Immature natural killer cell (primary cell): ENCODE data around the gene PRKCB. TPM values are rescaled to one million over a fixed set of nuclear protein-coding genes. Genes with fewer than 3 reads are reported as not detected.
"Not testable (repeated sequence)": the region's sequence is repeated elsewhere in the genome, so short reads cannot be mapped to it uniquely, and the experiment has no call there.

Source experiments
- DNase-seq, 3 donors: peaks; one replicate each; pipeline ENCODE4 v3.0.0; 2022; ENCODE audit warnings: mixed read lengths in 1 of 3
- H3K27ac Mint-ChIP-seq, 6 donors: one replicate each; pipeline ENCODE4 v1.8.0; 2020; ENCODE audit warnings: mixed read lengths in 6 of 6, mild to moderate bottlenecking in 5 of 6, inconsistent platforms in 4 of 6, moderate library complexity in 3 of 6
- H3K27me3 Mint-ChIP-seq, 3 donors: one replicate each; pipeline ENCODE4 v1.8.0; 2020 to 2021; ENCODE audit warnings: low read depth in 3 of 3, mild to moderate bottlenecking in 3 of 3, mixed read lengths in 3 of 3, moderate library complexity in 3 of 3, inconsistent platforms in 1 of 3
- H3K36me3 Mint-ChIP-seq, 3 donors: one replicate each; pipeline ENCODE4 v1.8.0; 2020; ENCODE audit warnings: mixed read lengths in 3 of 3, inconsistent platforms in 2 of 3, mild to moderate bottlenecking in 2 of 3
- H3K4me1 Mint-ChIP-seq, 2 donors: one replicate each; pipeline ENCODE4 v1.8.0; 2020; ENCODE audit warnings: inconsistent platforms in 2 of 2, mild to moderate bottlenecking in 2 of 2, mixed read lengths in 2 of 2, moderate library complexity in 1 of 2
- H3K4me3 Mint-ChIP-seq, 5 donors: one replicate each; pipeline ENCODE4 v1.8.0; 2020; ENCODE audit warnings: mild to moderate bottlenecking in 5 of 5, mixed read lengths in 5 of 5, inconsistent platforms in 3 of 5, moderate library complexity in 3 of 5
- H3K9me3 Mint-ChIP-seq, 6 donors: one replicate each; pipeline ENCODE4 v1.8.0; 2020; ENCODE audit warnings: mild to moderate bottlenecking in 6 of 6, mixed read lengths in 6 of 6, inconsistent platforms in 4 of 6, moderate library complexity in 3 of 6
- polyA plus RNA-seq, 3 donors: library from polyadenylated mRNA; unstranded; fragments of 300-500 nt; fragmentation: Illumina TruSeq; gene quantifications; one replicate each; pipeline ENCODE4 v1.2.3, GENCODE V29; 2021

PRKCB gene
- polyA plus RNA-seq, 3 donors from 2014 or later = 78.7 to 110 (median 104) TPM

- H3K4me1 Mint-ChIP-seq = peaks cover 39 to 41% of the 10 kb centered on the region in 2 donors
- no peaks in the 10 kb centered on the region for H3K9me3 Mint-ChIP-seq
- H3K36me3 Mint-ChIP-seq = peaks cover 0 to 17% (median 9%) of the 10 kb centered on the region in 3 donors
- no peaks in the 10 kb centered on the region for H3K27me3 Mint-ChIP-seq
- DNase-seq = peak in 1 of 3 donors; percentile 6
- H3K27ac Mint-ChIP-seq = peak overlapping the region; percentile 9 to 77 (median 33)
- H3K4me3 Mint-ChIP-seq = peak overlapping the region; percentile 8 to 67 (median 54)
Observed at GRCh38 chr16:24151482-24151939, 315.7 kb downstream of the PRKCB start.

- not testable (repeated sequence) for H3K9me3 Mint-ChIP-seq, H3K27me3 Mint-ChIP-seq, DNase-seq
- peak overlapping the region in 1 of 5 donors; percentile 3 for H3K4me3 Mint-ChIP-seq
- H3K27ac Mint-ChIP-seq = peak overlapping the region in 5 of 6 donors; percentile 8 to 65 (median 23)
- H3K36me3 Mint-ChIP-seq = peaks cover 0 to 21% (median 13%) of the 10 kb centered on the region in 3 donors
- H3K4me1 Mint-ChIP-seq = peaks cover 39 to 41% of the 10 kb centered on the region in 2 donors
Observed at GRCh38 chr16:24152048-24152447, 316.3 kb downstream of the PRKCB start.

- Mint-ChIP-seq H3K36me3 (peaks cover 0 to 29% (median 18%) of the 10 kb centered on the region in 3 donors), H3K4me1 (peaks cover 39 to 41% of the 10 kb centered on the region in 2 donors), H3K4me3 (no peak overlapping the region), H3K27me3 (no peaks in the 10 kb centered on the region), H3K9me3 (no peaks in the 10 kb centered on the region), H3K27ac (peak overlapping the region in 2 of 6 donors; percentile 34 to 65)
- DNase-seq = no peak
Observed at GRCh38 chr16:24152826-24153225, 317.0 kb downstream of the PRKCB start.

- DNase-seq = no peak
- H3K36me3 Mint-ChIP-seq = peaks cover 0 to 40% (median 23%) of the 10 kb centered on the region in 3 donors
- H3K27me3 Mint-ChIP-seq = no peaks in the 10 kb centered on the region
- H3K9me3 Mint-ChIP-seq = no peaks in the 10 kb centered on the region
- H3K4me1 Mint-ChIP-seq = peaks cover 14 to 21% of the 10 kb centered on the region in 2 donors
- no peak overlapping the region for H3K4me3 Mint-ChIP-seq
- peak overlapping the region in 1 of 6 donors; percentile 65 for H3K27ac Mint-ChIP-seq
Observed at GRCh38 chr16:24156777-24157176, 321.0 kb downstream of the PRKCB start.

GRCh38 chr16:24163935-24164334, 328.2 kb downstream of the PRKCB start:
- Mint-ChIP-seq H3K36me3 (peaks cover 0 to 25% (median 17%) of the 10 kb centered on the region in 3 donors), H3K27me3 (no peaks in the 10 kb centered on the region), H3K4me3 (no peak overlapping the region), H3K9me3 (no peaks in the 10 kb centered on the region), H3K4me1 (peaks cover 4 to 15% of the 10 kb centered on the region in 2 donors), H3K27ac (no peak overlapping the region)
- DNase-seq = no peak

- Mint-ChIP-seq H3K36me3 (peaks cover 0 to 24% (median 14%) of the 10 kb centered on the region in 3 donors), H3K27ac (no peak overlapping the region)
- DNase-seq = no peak
Observed at GRCh38 chr16:24164416-24164815, 328.6 kb downstream of the PRKCB start.

GRCh38 chr16:24165273-24165672, 329.5 kb downstream of the PRKCB start:
- Mint-ChIP-seq H3K9me3 (no peaks in the 10 kb centered on the region), H3K36me3 (peaks cover 0 to 25% (median 16%) of the 10 kb centered on the region in 3 donors), H3K27me3 (no peaks in the 10 kb centered on the region), H3K27ac (no peak overlapping the region), H3K4me3 (no peak overlapping the region), H3K4me1 (peaks cover 4 to 10% of the 10 kb centered on the region in 2 donors)
- DNase-seq = no peak

More at GRCh38 chr16:24164416-24164815, 328.6 kb downstream of the PRKCB start:
- H3K9me3 Mint-ChIP-seq = no peaks in the 10 kb centered on the region
- no peak overlapping the region for H3K4me3 Mint-ChIP-seq
- peaks cover 4 to 15% of the 10 kb centered on the region in 2 donors for H3K4me1 Mint-ChIP-seq
- H3K27me3 Mint-ChIP-seq = no peaks in the 10 kb centered on the region

- no peak overlapping the region for H3K4me3 Mint-ChIP-seq
- no peaks in the 10 kb centered on the region for H3K9me3 Mint-ChIP-seq
- H3K36me3 Mint-ChIP-seq = peaks cover 0 to 21% (median 19%) of the 10 kb centered on the region in 3 donors
- no peaks in the 10 kb centered on the region for H3K27me3 Mint-ChIP-seq
- H3K27ac Mint-ChIP-seq = peak overlapping the region in 2 of 6 donors; percentile 10 to 35
- H3K4me1 Mint-ChIP-seq = peaks cover 1 to 4% of the 10 kb centered on the region in 2 donors
- DNase-seq = no peak
Observed at GRCh38 chr16:24166661-24167528, 331.1 kb downstream of the PRKCB start.

- no peaks in the 10 kb centered on the region for H3K27me3 Mint-ChIP-seq
- no peak overlapping the region for H3K4me3 Mint-ChIP-seq
- no peak overlapping the region for H3K27ac Mint-ChIP-seq
- DNase-seq = no peak
- H3K36me3 Mint-ChIP-seq = peaks cover 9 to 27% (median 26%) of the 10 kb centered on the region in 3 donors
- H3K4me1 Mint-ChIP-seq = peaks cover 1 to 4% of the 10 kb centered on the region in 2 donors
- no peaks in the 10 kb centered on the region for H3K9me3 Mint-ChIP-seq
Observed at GRCh38 chr16:24168856-24169255, 333.1 kb downstream of the PRKCB start.

- no peaks in the 10 kb centered on the region for H3K4me1 Mint-ChIP-seq
- H3K4me3 Mint-ChIP-seq = no peak overlapping the region
- H3K36me3 Mint-ChIP-seq = peaks cover 23 to 38% (median 35%) of the 10 kb centered on the region in 3 donors
- no peak for DNase-seq
- peaks cover 0 to 2% (median 0%) of the 10 kb centered on the region in 3 donors for H3K27me3 Mint-ChIP-seq
- no peak overlapping the region for H3K27ac Mint-ChIP-seq
- no peaks in the 10 kb centered on the region for H3K9me3 Mint-ChIP-seq
Observed at GRCh38 chr16:24170407-24170806, 334.6 kb downstream of the PRKCB start.

GRCh38 chr16:24174504-24174903, 338.7 kb downstream of the PRKCB start:
- Mint-ChIP-seq H3K27ac (no peak overlapping the region), H3K36me3 (peaks cover 43 to 45% (median 43%) of the 10 kb centered on the region in 3 donors), H3K4me3 (no peak overlapping the region)

GRCh38 chr16:24174957-24175356, 339.2 kb downstream of the PRKCB start:
- Mint-ChIP-seq H3K27ac (no peak overlapping the region), H3K36me3 (peaks cover 43 to 46% (median 45%) of the 10 kb centered on the region in 3 donors), H3K9me3 (no peaks in the 10 kb centered on the region), H3K4me1 (peaks cover 0 to 2% of the 10 kb centered on the region in 2 donors), H3K4me3 (no peak overlapping the region), H3K27me3 (peaks cover 2 to 3% (median 2%) of the 10 kb centered on the region in 3 donors)
- no peak for DNase-seq

More at GRCh38 chr16:24174504-24174903, 338.7 kb downstream of the PRKCB start:
- Mint-ChIP-seq H3K4me1 (peaks cover 0 to 2% of the 10 kb centered on the region in 2 donors), H3K9me3 (no peaks in the 10 kb centered on the region), H3K27me3 (peaks cover 2 to 3% (median 2%) of the 10 kb centered on the region in 3 donors)
- no peak for DNase-seq

- DNase-seq = no peak
- H3K36me3 Mint-ChIP-seq = peaks cover 48 to 53% (median 49%) of the 10 kb centered on the region in 3 donors
Observed at GRCh38 chr16:24178496-24178895, 342.7 kb downstream of the PRKCB start.

GRCh38 chr16:24180451-24180850, 344.7 kb downstream of the PRKCB start:
- H3K27me3 Mint-ChIP-seq = peaks cover 0 to 4% (median 3%) of the 10 kb centered on the region in 3 donors
- H3K4me3 Mint-ChIP-seq = no peak overlapping the region
- DNase-seq = no peak
- no peaks in the 10 kb centered on the region for H3K9me3 Mint-ChIP-seq
- no peak overlapping the region for H3K27ac Mint-ChIP-seq
- H3K36me3 Mint-ChIP-seq = peaks cover 35 to 41% (median 39%) of the 10 kb centered on the region in 3 donors
- peaks cover 0 to 2% of the 10 kb centered on the region in 2 donors for H3K4me1 Mint-ChIP-seq

More at GRCh38 chr16:24178496-24178895, 342.7 kb downstream of the PRKCB start:
- Mint-ChIP-seq H3K27me3 (peaks cover 2 to 4% (median 3%) of the 10 kb centered on the region in 3 donors), H3K4me3 (no peak overlapping the region), H3K4me1 (peaks cover 0 to 2% of the 10 kb centered on the region in 2 donors), H3K9me3 (no peaks in the 10 kb centered on the region), H3K27ac (no peak overlapping the region)
